Body of pancreas (tissue), 4 donors: Measurements from ENCODE around the gene AGBL4. TPM values are rescaled to one million over a fixed set of nuclear protein-coding genes. Genes with fewer than 3 reads are reported as not detected.
A peak's percentile ranks its signal among the peaks of the same experiment; 100 is the strongest.

Source experiments
- ATAC-seq: fragments of 150-250 bp; one replicate; pipeline ENCODE4 v1.9.1; 2016
- DNase-seq, 4 donors: peaks; one replicate each; pipeline ENCODE4 v3.0.0-alpha.2; 2019
- H3K27ac ChIP-seq, 4 donors: fragments of 200-600 bp; sonication (generic); 1 replicate in 3 of 4; 2 replicates in 1 of 4; pipeline versions ENCODE4 v1.5.1 to v1.6.1; 2016 to 2019; ENCODE audit warnings: mild to moderate bottlenecking in 1 of 4, mixed read lengths in 1 of 4, moderate library complexity in 1 of 4
- H3K27me3 ChIP-seq, 2 donors: fragments of 200-600 bp; sonication (generic); one replicate each; pipeline ENCODE4 v1.6.0; 2016; ENCODE audit warnings: mild to moderate bottlenecking in 1 of 2
- H3K36me3 ChIP-seq, 2 donors: fragments of 200-600 bp; sonication (generic); replicated peaks in 1 of 2; 2 replicates each; pipeline ENCODE4 v1.5.1; 2016; ENCODE audit warnings: low read depth in 2 of 2; ENCODE audit not compliant: insufficient read depth in 1 of 2
- H3K4me1 ChIP-seq: fragments of 200-600 bp; sonication (generic); one replicate; pipeline ENCODE4 v1.6.0; 2016
- H3K4me3 ChIP-seq, 2 donors: fragments of 200-600 bp; sonication (generic); 1 replicate in 1 of 2; 2 replicates in 1 of 2; pipeline ENCODE4 v1.5.1; 2016 to 2019
- H3K9me3 ChIP-seq, 3 donors: fragments of 200-600 bp; sonication (generic); 1 replicate in 2 of 3; 2 replicates in 1 of 3; pipeline ENCODE4 v1.5.1; 2016
- CTCF ChIP-seq, 7 experiments: fragments of 450-650 bp in 4 of 7; fragments of 200-600 bp in 3 of 7; sonication (generic) in 3 of 7; IDR thresholded peaks; one replicate each; pipeline ENCODE4 v1.5.1; 2016 to 2019; ENCODE audit warnings: antibody characterized with exemption in 7 of 7
- POLR2A ChIP-seq, 3 donors: fragments of 450-650 bp; IDR thresholded peaks; one replicate each; pipeline ENCODE4 v1.6.1; 2016; ENCODE audit warnings: antibody characterized with exemption in 3 of 3, mild to moderate bottlenecking in 2 of 3
- WGBS, 2 donors: methylation state at CpG; one replicate each; pipeline ENCODE4 v1.1.5; 2017; 5-methylcytosine and 5-hydroxymethylcytosine counted together
- intact Hi-C: fragments of 100-400 bp; cut with DNase I; formaldehyde crosslinking; loops from one replicate; pipeline ENCODE4 v1.15.1; 2023
- total RNA-seq, 2 donors: library from RNA; depleted of rRNA; stranded (reverse); fragments of >200 nt; gene quantifications; one replicate each; pipeline ENCODE4 v1.1.0, GENCODE V29; 2016

AGBL4 gene
- total RNA-seq, 2 donors from 2014 or later, result 0.33 to 0.78 TPM

GRCh38 chr1:48955774-48956173, 1068.0 kb downstream of the AGBL4 start:
- no peaks in the 10 kb centered on the region for H3K4me1 ChIP-seq
- DNase-seq, result peak in 3 of 4 donors; percentile 28 to 35 (median 34)

GRCh38 chr1:48953617-48954016, 1070.1 kb downstream of the AGBL4 start:
- ATAC-seq (no peak), DNase-seq (no peak)
- Histone ChIP-seq H3K36me3 (no peaks in the 10 kb centered on the region), H3K4me1 (no peaks in the 10 kb centered on the region), H3K4me3 (no peak overlapping the region), H3K9me3 (no peaks in the 10 kb centered on the region), H3K27me3 (no peaks in the 10 kb centered on the region), H3K27ac (no peak overlapping the region)
- intact Hi-C loops, result no loop called here
- TF ChIP-seq CTCF (IDR thresholded peaks at IDR 0.05) (no peak), POLR2A (IDR thresholded peaks at IDR 0.05) (no peak)
- WGBS, 2 donors, result 89 to 97% methylated on average over 3 of the region's 3 CpGs

More at GRCh38 chr1:48955774-48956173, 1068.0 kb downstream of the AGBL4 start:
- Histone ChIP-seq H3K4me3 (no peak overlapping the region), H3K27me3 (no peaks in the 10 kb centered on the region), H3K36me3 (no peaks in the 10 kb centered on the region), H3K27ac (no peak overlapping the region), H3K9me3 (no peaks in the 10 kb centered on the region)
- ATAC-seq, result peak; percentile 48
- TF ChIP-seq CTCF (IDR thresholded peaks at IDR 0.05), result no peak
- no peak for TF ChIP-seq POLR2A (IDR thresholded peaks at IDR 0.05)
- intact Hi-C loops, result no loop called here

GRCh38 chr1:48948562-48948961, 1075.2 kb downstream of the AGBL4 start:
- no peak for DNase-seq
- no peak overlapping the region for H3K27ac ChIP-seq
- H3K4me3 ChIP-seq, result no peak overlapping the region
- intact Hi-C loops, result no loop called here
- no peak for ATAC-seq
- H3K27me3 ChIP-seq, result no peaks in the 10 kb centered on the region
- H3K9me3 ChIP-seq, result no peaks in the 10 kb centered on the region
- TF ChIP-seq POLR2A (IDR thresholded peaks at IDR 0.05) (no peak), CTCF (IDR thresholded peaks at IDR 0.05) (no peak)
- no peaks in the 10 kb centered on the region for H3K4me1 ChIP-seq
- 79 to 84% methylated on average over 1 of the region's 1 CpG for WGBS, 2 donors
- no peaks in the 10 kb centered on the region for H3K36me3 ChIP-seq

GRCh38 chr1:48947761-48948537, 1075.8 kb downstream of the AGBL4 start:
- Histone ChIP-seq H3K4me1 (no peaks in the 10 kb centered on the region), H3K27me3 (no peaks in the 10 kb centered on the region), H3K4me3 (no peak overlapping the region), H3K36me3 (no peaks in the 10 kb centered on the region), H3K27ac (no peak overlapping the region), H3K9me3 (no peaks in the 10 kb centered on the region)
- ATAC-seq, result no peak
- peak in 3 of 4 donors; percentile 10 to 17 (median 11) for DNase-seq
- 45 to 63% methylated on average over 13 of the region's 13 CpGs for WGBS, 2 donors
- TF ChIP-seq CTCF (IDR thresholded peaks at IDR 0.05) (no peak), POLR2A (IDR thresholded peaks at IDR 0.05) (no peak)
- intact Hi-C loops, result no loop called here

GRCh38 chr1:48946070-48946469, 1077.7 kb downstream of the AGBL4 start:
- DNase-seq (no peak), ATAC-seq (no peak)
- TF ChIP-seq CTCF (IDR thresholded peaks at IDR 0.05) (no peak), POLR2A (IDR thresholded peaks at IDR 0.05) (no peak)
- 55 to 85% methylated on average over 2 of the region's 2 CpGs for WGBS, 2 donors
- no peaks in the 10 kb centered on the region for H3K36me3 ChIP-seq
- intact Hi-C loops, result no loop called here
- no peaks in the 10 kb centered on the region for H3K9me3 ChIP-seq
- no peak overlapping the region for H3K27ac ChIP-seq
- H3K4me1 ChIP-seq, result no peaks in the 10 kb centered on the region
- H3K27me3 ChIP-seq, result no peaks in the 10 kb centered on the region
- no peak overlapping the region for H3K4me3 ChIP-seq
